WERI-Rb-1 (cell line): ENCODE results near the gene WNT16.

Experiments used
- DNase-seq: peaks from one replicate; pipeline ENCODE4 v3.0.0-alpha.2; 2020
- H3K27ac ChIP-seq: fragments of 250-450 bp; sonication (Bioruptor Pico); 2 replicates; pipeline ENCODE4 v1.5.1; 2020; ENCODE audit warnings: mild to moderate bottlenecking, moderate library complexity
- H3K27me3 ChIP-seq: fragments of 250-450 bp; sonication (Bioruptor Pico); 2 replicates; pipeline ENCODE4 v1.5.1; 2021; ENCODE audit warnings: mild to moderate bottlenecking, low read depth, moderate library complexity; ENCODE audit not compliant: insufficient read depth, severe bottlenecking
- H3K36me3 ChIP-seq: fragments of 250-450 bp; sonication (Bioruptor Pico); 2 replicates; pipeline ENCODE4 v1.5.1; 2020; ENCODE audit warnings: mild to moderate bottlenecking, moderate library complexity
- H3K4me3 ChIP-seq: 2 replicates; pipeline ENCODE4 v1.5.1; 2011; ENCODE audit warnings: low read depth, mild to moderate bottlenecking, control low read depth, low read length
- H3K9me3 ChIP-seq: fragments of 250-450 bp; sonication (Bioruptor Pico); 2 replicates; pipeline ENCODE4 v1.5.1; 2021; ENCODE audit warnings: mild to moderate bottlenecking, moderate library complexity; ENCODE audit not compliant: severe bottlenecking
- TF ChIP-seq, protein P1 (sequence below): IDR thresholded peaks from 2 replicates; pipeline ENCODE4 v1.5.1; 2011; ENCODE audit warnings: low read depth, mild to moderate bottlenecking, control low read depth, inconsistent platforms, low read length

Gene WNT16

DNA sequence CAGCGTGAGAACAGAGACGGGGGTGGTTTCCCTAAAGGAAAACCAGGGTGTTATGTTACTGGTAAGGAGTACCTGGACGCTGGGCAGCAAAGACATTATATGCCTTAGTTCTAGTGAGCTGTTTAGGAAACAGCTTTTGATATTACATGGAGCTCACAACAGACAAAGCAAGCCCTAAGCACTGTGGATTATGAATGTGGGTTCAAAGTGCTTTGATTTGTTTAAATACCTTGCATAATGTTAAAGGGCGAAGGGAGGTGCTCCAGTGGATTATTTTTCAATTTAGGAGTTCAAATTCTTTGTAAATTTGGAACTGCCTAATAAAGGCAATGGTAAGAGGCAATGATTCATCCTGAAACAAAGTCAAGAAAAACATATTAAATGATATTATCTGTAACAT, 13.8 kb downstream of the WNT16 start:
- H3K4me3 ChIP-seq, result no peak overlapping the region
- H3K9me3 ChIP-seq, result no peaks in the 10 kb centered on the region
- H3K27me3 ChIP-seq, result no peaks in the 10 kb centered on the region
- no peaks in the 10 kb centered on the region for H3K36me3 ChIP-seq
- DNase-seq, result no peak
- TF ChIP-seq, protein P1, sequence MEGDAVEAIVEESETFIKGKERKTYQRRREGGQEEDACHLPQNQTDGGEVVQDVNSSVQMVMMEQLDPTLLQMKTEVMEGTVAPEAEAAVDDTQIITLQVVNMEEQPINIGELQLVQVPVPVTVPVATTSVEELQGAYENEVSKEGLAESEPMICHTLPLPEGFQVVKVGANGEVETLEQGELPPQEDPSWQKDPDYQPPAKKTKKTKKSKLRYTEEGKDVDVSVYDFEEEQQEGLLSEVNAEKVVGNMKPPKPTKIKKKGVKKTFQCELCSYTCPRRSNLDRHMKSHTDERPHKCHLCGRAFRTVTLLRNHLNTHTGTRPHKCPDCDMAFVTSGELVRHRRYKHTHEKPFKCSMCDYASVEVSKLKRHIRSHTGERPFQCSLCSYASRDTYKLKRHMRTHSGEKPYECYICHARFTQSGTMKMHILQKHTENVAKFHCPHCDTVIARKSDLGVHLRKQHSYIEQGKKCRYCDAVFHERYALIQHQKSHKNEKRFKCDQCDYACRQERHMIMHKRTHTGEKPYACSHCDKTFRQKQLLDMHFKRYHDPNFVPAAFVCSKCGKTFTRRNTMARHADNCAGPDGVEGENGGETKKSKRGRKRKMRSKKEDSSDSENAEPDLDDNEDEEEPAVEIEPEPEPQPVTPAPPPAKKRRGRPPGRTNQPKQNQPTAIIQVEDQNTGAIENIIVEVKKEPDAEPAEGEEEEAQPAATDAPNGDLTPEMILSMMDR, result no peak
- no peak overlapping the region for H3K27ac ChIP-seq

DNA sequence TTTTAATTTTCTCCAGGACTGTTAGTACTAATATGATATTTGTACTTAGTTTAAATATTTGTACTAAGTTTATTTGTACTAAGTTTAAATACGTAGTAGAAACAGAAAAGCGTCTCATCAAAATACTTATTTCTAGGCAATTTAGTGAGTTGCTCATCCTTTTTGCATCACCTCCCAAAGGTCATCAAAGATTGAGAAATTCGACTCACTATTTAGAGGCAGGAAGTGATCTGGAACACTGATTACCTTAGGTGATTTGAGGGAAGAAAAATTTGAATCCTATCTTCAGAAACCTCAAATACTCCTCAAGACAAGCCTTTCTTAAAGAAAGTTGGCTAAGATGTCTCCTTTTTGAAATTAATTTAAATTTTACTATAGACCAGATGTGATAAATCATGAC, 14.5 kb downstream of the WNT16 start:
- H3K9me3 ChIP-seq, result no peaks in the 10 kb centered on the region
- H3K27ac ChIP-seq, result no peak overlapping the region
- TF ChIP-seq, protein P1, result no peak
- H3K4me3 ChIP-seq, result no peak overlapping the region
- no peak for DNase-seq
- no peaks in the 10 kb centered on the region for H3K36me3 ChIP-seq
- H3K27me3 ChIP-seq, result no peaks in the 10 kb centered on the region

DNA sequence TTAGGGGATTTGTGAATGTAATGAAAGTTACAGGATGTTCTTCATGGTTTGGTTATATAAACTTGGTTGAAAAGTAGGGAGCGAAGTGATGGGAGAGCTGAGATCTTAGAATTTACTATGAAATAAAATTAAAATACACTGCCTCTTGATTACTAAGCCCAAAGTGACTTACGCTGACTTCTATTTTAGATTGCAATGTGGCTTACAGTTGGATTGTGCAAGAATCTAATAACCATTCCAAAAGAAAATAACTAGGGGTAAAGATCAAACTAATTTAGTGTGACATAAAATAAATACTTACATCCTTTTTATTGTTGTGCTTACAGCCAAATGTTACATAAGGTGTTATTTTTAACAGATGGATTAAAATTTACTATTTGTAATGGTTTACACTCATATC, 15.3 kb downstream of the WNT16 start:
- TF ChIP-seq, protein P1, result no peak

DNA sequence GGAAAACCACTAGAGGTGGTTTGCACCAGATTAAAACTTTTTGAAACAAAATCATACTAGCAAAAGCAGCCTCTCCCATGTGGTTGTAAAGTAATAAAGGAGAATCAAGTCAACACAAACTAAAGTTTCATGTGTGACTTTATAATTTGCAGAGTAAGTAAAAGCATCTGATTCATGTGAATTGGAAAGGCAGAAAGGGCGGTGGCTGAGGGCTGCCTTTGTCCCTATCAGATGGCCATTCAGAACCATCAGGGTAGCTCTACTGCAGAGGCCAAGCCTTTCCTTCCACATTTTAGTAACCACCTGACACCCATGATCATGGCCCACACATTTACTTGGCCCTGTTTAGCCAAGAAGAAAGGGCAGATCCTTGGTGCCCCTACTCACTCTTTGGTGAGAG, 15.7 kb downstream of the WNT16 start:
- Histone ChIP-seq H3K36me3 (no peaks in the 10 kb centered on the region), H3K4me3 (no peak overlapping the region), H3K27ac (no peak overlapping the region), H3K27me3 (no peaks in the 10 kb centered on the region), H3K9me3 (no peaks in the 10 kb centered on the region)
- TF ChIP-seq, protein P1, result no peak
- no peak for DNase-seq

More for the DNA sequence above, 15.3 kb downstream of the WNT16 start:
- Histone ChIP-seq H3K4me3 (no peak overlapping the region), H3K27ac (no peak overlapping the region), H3K9me3 (no peaks in the 10 kb centered on the region), H3K27me3 (no peaks in the 10 kb centered on the region), H3K36me3 (no peaks in the 10 kb centered on the region)
- DNase-seq, result no peak

DNA sequence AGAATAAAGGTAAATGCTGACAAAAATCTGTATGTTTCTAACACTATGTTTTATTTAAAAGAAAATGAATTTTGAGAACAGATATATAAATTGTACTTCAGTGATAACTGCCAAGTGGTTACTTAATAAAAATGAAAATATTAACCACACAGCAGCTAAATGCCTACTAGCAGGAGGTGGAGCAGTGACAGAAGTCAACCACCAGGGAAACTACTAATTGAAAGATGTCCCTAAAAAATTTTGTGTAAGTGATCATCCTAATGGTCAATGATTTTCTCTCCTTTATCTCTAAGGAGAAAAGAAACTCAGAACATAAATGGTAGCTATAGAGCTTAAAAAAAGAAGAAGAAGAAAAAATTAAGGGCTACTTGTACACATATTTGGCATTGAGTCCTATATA, 22.9 kb downstream of the WNT16 start:
- DNase-seq, result no peak
- H3K27ac ChIP-seq, result no peak overlapping the region
- no peak overlapping the region for H3K4me3 ChIP-seq
- no peaks in the 10 kb centered on the region for H3K36me3 ChIP-seq
- H3K9me3 ChIP-seq, result no peaks in the 10 kb centered on the region
- TF ChIP-seq, protein P1, result no peak
- no peaks in the 10 kb centered on the region for H3K27me3 ChIP-seq

DNA sequence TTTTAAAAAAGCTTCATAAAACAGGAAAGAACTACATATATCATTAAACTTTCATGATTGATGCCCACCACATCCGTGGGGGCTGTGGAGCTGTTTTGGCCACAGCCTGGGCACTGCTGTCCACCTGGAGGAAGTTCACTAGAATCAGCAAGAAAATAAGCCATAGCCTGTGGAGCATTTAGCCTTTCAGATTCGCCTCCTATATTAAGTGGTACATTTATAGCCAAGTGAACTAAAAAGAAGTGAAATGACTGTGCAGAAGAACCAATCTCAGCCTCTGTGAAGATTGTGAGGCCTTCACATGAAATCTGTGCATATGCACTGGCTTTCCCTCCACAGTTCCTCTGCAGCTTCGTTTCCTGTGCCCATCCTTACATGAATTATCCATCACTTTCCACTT, 23.5 kb downstream of the WNT16 start:
- Histone ChIP-seq H3K27me3 (no peaks in the 10 kb centered on the region), H3K27ac (no peak overlapping the region), H3K9me3 (no peaks in the 10 kb centered on the region), H3K36me3 (no peaks in the 10 kb centered on the region), H3K4me3 (no peak overlapping the region)
- no peak for DNase-seq
- TF ChIP-seq, protein P1, result no peak
